Keratinocyte (primary cell): Measurements from ENCODE around the gene AGO3. TPM values are rescaled to one million over a fixed set of nuclear protein-coding genes. Genes with fewer than 3 reads are reported as not detected.

Source experiments
- DNase-seq: peaks from one replicate; pipeline ENCODE4 v3.0.0-alpha.2; 2011; ENCODE audit warnings: low read depth, missing footprints, low spot score
- FAIRE-seq: peaks from 2 replicates; lab custom pipeline; 2011; peaks lifted over from hg19 to GRCh38; lab: Jason Lieb, UNC
- H2AFZ ChIP-seq: 2 replicates; pipeline ENCODE4 v1.6.0; 2012; ENCODE audit warnings: low read length, control low read depth, inconsistent platforms; ENCODE audit not compliant: control insufficient read depth
- H3K27ac ChIP-seq: 2 replicates; pipeline ENCODE4 v1.5.1; 2011; ENCODE audit warnings: low read length; ENCODE audit not compliant: control insufficient read depth, insufficient read depth
- H3K27me3 ChIP-seq: 3 replicates; pipeline ENCODE4 v1.6.0; 2011; ENCODE audit warnings: low read length; ENCODE audit not compliant: control insufficient read depth, insufficient read depth; ENCODE audit errors: extremely low read depth
- H3K36me3 ChIP-seq, 2 experiments: 2 replicates in 1 of 2; 3 replicates in 1 of 2; pipeline ENCODE4 v1.5.1; 2011; ENCODE audit warnings: low read length in 2 of 2, mild to moderate bottlenecking in 1 of 2; ENCODE audit not compliant: control insufficient read depth in 2 of 2, insufficient read depth in 2 of 2; ENCODE audit errors: extremely low read depth in 1 of 2
- H3K4me1 ChIP-seq: 3 replicates; pipeline ENCODE4 v1.5.1; 2011; ENCODE audit warnings: low read length; ENCODE audit not compliant: control insufficient read depth, insufficient read depth; ENCODE audit errors: extremely low read depth
- H3K4me2 ChIP-seq: 3 replicates; pipeline ENCODE4 v1.6.0; 2011; ENCODE audit warnings: low read depth, low read length; ENCODE audit not compliant: control insufficient read depth, insufficient read depth; ENCODE audit errors: extremely low read depth
- H3K4me3 ChIP-seq, 3 experiments: fragments of 200-600 bp in 1 of 3; sonication (generic) in 1 of 3; 2 replicates in 2 of 3; 3 replicates in 1 of 3; pipeline ENCODE4 v1.5.1; 2011 to 2016; ENCODE audit warnings: low read length in 3 of 3, mild to moderate bottlenecking in 3 of 3, control low read depth in 2 of 3, inconsistent platforms in 1 of 3, low read depth in 1 of 3, mixed read lengths in 1 of 3, mixed run types in 1 of 3, moderate library complexity in 1 of 3; ENCODE audit not compliant: control insufficient read depth in 2 of 3, insufficient read depth in 2 of 3; ENCODE audit errors: extremely low read depth in 1 of 3
- H3K79me2 ChIP-seq: 2 replicates; pipeline ENCODE4 v1.6.0; 2012; ENCODE audit warnings: low read length; ENCODE audit not compliant: control insufficient read depth, insufficient read depth
- H3K9ac ChIP-seq: 3 replicates; pipeline ENCODE4 v1.6.0; 2011; ENCODE audit warnings: low read length; ENCODE audit not compliant: control insufficient read depth, insufficient read depth; ENCODE audit errors: extremely low read depth
- H3K9me1 ChIP-seq: 3 replicates; pipeline ENCODE4 v1.6.0; 2011; ENCODE audit warnings: low read length; ENCODE audit not compliant: control insufficient read depth, insufficient read depth; ENCODE audit errors: extremely low read depth
- H3K9me3 ChIP-seq: 2 replicates; pipeline ENCODE4 v1.5.1; 2012; ENCODE audit warnings: low read depth, low read length; ENCODE audit not compliant: control insufficient read depth
- H4K20me1 ChIP-seq: 3 replicates; pipeline ENCODE4 v1.6.0; 2011; ENCODE audit warnings: low read length; ENCODE audit not compliant: control insufficient read depth, insufficient read depth; ENCODE audit errors: extremely low read depth
- EZH2 ChIP-seq: IDR thresholded peaks from one replicate; pipeline ENCODE4 v1.6.1; 2012; ENCODE audit warnings: inconsistent platforms, mild to moderate bottlenecking, low read length, moderate library complexity
- dilution Hi-C: fragments of 300-500 bp; cut with MboI; formaldehyde crosslinking; loops from one replicate; pipeline ENCODE4 v1.7.0; 2020; ENCODE audit warnings: low sequenced_read_pairs; ENCODE audit not compliant: extremely low pct_ligation_motif_present
- polyA plus RNA-seq, 5 experiments: library from polyadenylated mRNA; depleted of rRNA in 3 of 5; stranded (reverse) in 3 of 5; stranded (forward) in 1 of 5; unstranded in 1 of 5; fragments of >200 nt; gene quantifications; 1 replicate in 1 of 5; 2 replicates in 3 of 5; 3 replicates in 1 of 5; pipeline versions ENCODE4 v1.2.1 to v1.2.3, GENCODE V29; 2011 to 2012; ENCODE audit warnings: missing spikeins in 2 of 5, low read depth in 1 of 5, low replicate concordance in 1 of 5
- TF ChIP-seq, protein P1 (sequence below), 3 experiments: IDR thresholded peaks in 1 of 3; conservative IDR thresholded peaks in 1 of 3; optimal IDR thresholded peaks in 1 of 3; 2 replicates in 2 of 3; 3 replicates in 1 of 3; pipeline versions ENCODE3 to v1.5.1; 2011; ENCODE audit warnings: low read length in 3 of 3, mild to moderate bottlenecking in 3 of 3, moderate library complexity in 2 of 3, control low read depth in 1 of 3, inconsistent platforms in 1 of 3; ENCODE audit not compliant: insufficient read depth in 2 of 3; ENCODE audit errors: extremely low read depth in 1 of 3

The AGO3 gene
- polyA plus RNA-seq, 1 donor (not counting 4 experiments of a cell fraction or from before 2014, with no cell fraction given): 14.0 TPM

DNA sequence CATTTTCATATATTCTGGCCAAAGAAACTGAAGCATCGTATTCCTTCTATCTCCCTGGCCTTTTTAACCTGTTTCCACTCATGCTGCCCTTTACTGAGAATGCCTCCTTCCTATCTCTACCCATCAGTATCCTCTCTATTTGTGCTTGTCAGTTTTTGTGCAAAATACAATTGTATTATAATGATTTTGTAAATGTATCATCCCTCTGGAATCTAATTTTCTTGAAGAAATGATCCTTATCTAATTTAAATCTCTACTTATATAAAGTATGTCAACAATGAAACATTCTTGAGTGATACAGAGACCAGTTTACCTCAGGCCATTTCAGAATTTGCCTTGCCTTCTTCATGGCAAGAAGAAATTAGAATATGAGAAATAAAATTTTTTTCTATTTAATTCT is 93.9 kb downstream of the AGO3 start:
- H4K20me1 ChIP-seq: no peaks in the 10 kb centered on the region
- dilution Hi-C loops: no loop called here

DNA sequence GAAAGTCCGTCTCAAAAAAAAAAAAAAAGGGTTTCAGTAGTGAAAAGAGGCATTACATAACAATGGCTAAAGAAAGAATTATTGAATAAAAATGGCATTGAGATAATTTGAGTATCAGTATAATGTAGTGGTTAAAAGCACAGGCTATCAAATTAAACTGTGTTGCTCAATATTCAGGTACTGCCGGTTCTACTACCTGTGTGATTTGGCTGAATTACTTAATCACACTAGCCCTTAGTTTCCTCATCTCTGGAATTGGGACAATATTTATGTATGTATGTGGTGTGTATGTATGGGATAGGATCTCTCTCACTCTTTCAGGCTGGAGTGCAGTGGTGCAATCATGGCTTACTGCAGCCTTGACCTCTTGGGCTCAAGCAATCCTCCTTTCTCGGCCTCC is 96.9 kb downstream of the AGO3 start:
- no peaks in the 10 kb centered on the region for H4K20me1 ChIP-seq
- no peak overlapping the region for H2AFZ ChIP-seq
- H3K4me3 ChIP-seq: no peak overlapping the region
- no peak for TF ChIP-seq EZH2
- TF ChIP-seq, protein P1, sequence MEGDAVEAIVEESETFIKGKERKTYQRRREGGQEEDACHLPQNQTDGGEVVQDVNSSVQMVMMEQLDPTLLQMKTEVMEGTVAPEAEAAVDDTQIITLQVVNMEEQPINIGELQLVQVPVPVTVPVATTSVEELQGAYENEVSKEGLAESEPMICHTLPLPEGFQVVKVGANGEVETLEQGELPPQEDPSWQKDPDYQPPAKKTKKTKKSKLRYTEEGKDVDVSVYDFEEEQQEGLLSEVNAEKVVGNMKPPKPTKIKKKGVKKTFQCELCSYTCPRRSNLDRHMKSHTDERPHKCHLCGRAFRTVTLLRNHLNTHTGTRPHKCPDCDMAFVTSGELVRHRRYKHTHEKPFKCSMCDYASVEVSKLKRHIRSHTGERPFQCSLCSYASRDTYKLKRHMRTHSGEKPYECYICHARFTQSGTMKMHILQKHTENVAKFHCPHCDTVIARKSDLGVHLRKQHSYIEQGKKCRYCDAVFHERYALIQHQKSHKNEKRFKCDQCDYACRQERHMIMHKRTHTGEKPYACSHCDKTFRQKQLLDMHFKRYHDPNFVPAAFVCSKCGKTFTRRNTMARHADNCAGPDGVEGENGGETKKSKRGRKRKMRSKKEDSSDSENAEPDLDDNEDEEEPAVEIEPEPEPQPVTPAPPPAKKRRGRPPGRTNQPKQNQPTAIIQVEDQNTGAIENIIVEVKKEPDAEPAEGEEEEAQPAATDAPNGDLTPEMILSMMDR (optimal IDR thresholded peaks at IDR 0.05 in 1 of 3, IDR thresholded peaks at IDR 0.05 in 1 of 3, conservative IDR thresholded peaks at IDR 0.05 in 1 of 3; ENCODE audit: extremely low read depth in 1 of 3, insufficient read depth in 2 of 3, low read length in 3 of 3): no peak
- H3K27ac ChIP-seq: no peak overlapping the region
- no peaks in the 10 kb centered on the region for H3K9me3 ChIP-seq
- H3K36me3 ChIP-seq: peaks cover 4 to 9% of the 10 kb centered on the region in 2 experiments
- H3K27me3 ChIP-seq: no peaks in the 10 kb centered on the region
- no peak overlapping the region for H3K9ac ChIP-seq
- DNase-seq: no peak
- no peak for FAIRE-seq
- dilution Hi-C loops: no loop called here
- H3K79me2 ChIP-seq: no peaks in the 10 kb centered on the region
- H3K4me1 ChIP-seq: no peaks in the 10 kb centered on the region
- H3K4me2 ChIP-seq: no peak overlapping the region
- H3K9me1 ChIP-seq: no peaks in the 10 kb centered on the region

More for the DNA sequence above, 93.9 kb downstream of the AGO3 start:
- no peaks in the 10 kb centered on the region for H3K27me3 ChIP-seq
- H2AFZ ChIP-seq: no peak overlapping the region
- H3K27ac ChIP-seq: no peak overlapping the region
- H3K9ac ChIP-seq: no peak overlapping the region
- no peaks in the 10 kb centered on the region for H3K9me3 ChIP-seq
- H3K4me3 ChIP-seq: no peak overlapping the region
- no peaks in the 10 kb centered on the region for H3K9me1 ChIP-seq
- H3K4me2 ChIP-seq: no peak overlapping the region
- no peak for DNase-seq
- no peaks in the 10 kb centered on the region for H3K4me1 ChIP-seq
- peaks cover 4 to 7% of the 10 kb centered on the region in 2 experiments for H3K36me3 ChIP-seq
- TF ChIP-seq, protein P1 (optimal IDR thresholded peaks at IDR 0.05 in 1 of 3, IDR thresholded peaks at IDR 0.05 in 1 of 3, conservative IDR thresholded peaks at IDR 0.05 in 1 of 3; ENCODE audit: extremely low read depth in 1 of 3, insufficient read depth in 2 of 3, low read length in 3 of 3): no peak
- no peak for TF ChIP-seq EZH2
- FAIRE-seq: no peak
- H3K79me2 ChIP-seq: no peaks in the 10 kb centered on the region
